Coronary artery (tissue), 2 donors: Measurements from ENCODE around the gene CSNK1G3.
"Not testable (repeated sequence)": the region's sequence is repeated elsewhere in the genome, so short reads cannot be mapped to it uniquely, and the experiment has no call there.

Experiments
- DNase-seq: peaks from one replicate; pipeline ENCODE4 v3.0.0-alpha.2; 2017; ENCODE audit warnings: low spot score
- H3K27ac ChIP-seq, 2 donors: fragments of 200-600 bp; sonication (generic); one replicate each; pipeline ENCODE4 v1.5.1; 2016 to 2019
- H3K4me3 ChIP-seq: fragments of 200-600 bp; sonication (generic); 2 replicates; pipeline ENCODE4 v1.5.1; 2016; ENCODE audit warnings: mild to moderate bottlenecking, moderate library complexity
- TF ChIP-seq, protein P1 (sequence below): fragments of 200-600 bp; sonication (generic); IDR thresholded peaks from one replicate; pipeline ENCODE4 v1.5.1; 2019; ENCODE audit warnings: antibody characterized with exemption

The CSNK1G3 gene

DNA sequence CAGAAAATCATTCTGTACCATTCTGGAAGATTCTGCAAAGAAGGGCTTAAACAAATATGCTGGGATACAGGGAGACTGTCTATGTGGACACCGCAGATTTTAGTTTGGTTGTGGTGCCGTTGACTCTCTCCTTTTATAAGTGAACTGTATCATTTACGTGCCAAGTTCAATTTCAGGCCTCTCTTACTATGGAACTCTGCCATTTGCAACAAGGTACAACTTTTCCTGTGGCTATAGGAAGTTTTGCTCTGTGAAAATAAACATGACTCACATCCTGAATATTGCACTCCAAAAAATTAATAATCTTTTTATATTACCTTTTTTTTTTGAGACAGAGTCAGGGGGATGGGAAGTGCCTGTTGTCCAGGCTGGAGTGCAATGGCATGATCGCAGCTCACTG lies 29.7 kb upstream of the CSNK1G3 start:
- Histone ChIP-seq H3K4me3 (no peak overlapping the region), H3K27ac (no peak overlapping the region)
- TF ChIP-seq, protein P1, sequence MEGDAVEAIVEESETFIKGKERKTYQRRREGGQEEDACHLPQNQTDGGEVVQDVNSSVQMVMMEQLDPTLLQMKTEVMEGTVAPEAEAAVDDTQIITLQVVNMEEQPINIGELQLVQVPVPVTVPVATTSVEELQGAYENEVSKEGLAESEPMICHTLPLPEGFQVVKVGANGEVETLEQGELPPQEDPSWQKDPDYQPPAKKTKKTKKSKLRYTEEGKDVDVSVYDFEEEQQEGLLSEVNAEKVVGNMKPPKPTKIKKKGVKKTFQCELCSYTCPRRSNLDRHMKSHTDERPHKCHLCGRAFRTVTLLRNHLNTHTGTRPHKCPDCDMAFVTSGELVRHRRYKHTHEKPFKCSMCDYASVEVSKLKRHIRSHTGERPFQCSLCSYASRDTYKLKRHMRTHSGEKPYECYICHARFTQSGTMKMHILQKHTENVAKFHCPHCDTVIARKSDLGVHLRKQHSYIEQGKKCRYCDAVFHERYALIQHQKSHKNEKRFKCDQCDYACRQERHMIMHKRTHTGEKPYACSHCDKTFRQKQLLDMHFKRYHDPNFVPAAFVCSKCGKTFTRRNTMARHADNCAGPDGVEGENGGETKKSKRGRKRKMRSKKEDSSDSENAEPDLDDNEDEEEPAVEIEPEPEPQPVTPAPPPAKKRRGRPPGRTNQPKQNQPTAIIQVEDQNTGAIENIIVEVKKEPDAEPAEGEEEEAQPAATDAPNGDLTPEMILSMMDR, result no peak

DNA sequence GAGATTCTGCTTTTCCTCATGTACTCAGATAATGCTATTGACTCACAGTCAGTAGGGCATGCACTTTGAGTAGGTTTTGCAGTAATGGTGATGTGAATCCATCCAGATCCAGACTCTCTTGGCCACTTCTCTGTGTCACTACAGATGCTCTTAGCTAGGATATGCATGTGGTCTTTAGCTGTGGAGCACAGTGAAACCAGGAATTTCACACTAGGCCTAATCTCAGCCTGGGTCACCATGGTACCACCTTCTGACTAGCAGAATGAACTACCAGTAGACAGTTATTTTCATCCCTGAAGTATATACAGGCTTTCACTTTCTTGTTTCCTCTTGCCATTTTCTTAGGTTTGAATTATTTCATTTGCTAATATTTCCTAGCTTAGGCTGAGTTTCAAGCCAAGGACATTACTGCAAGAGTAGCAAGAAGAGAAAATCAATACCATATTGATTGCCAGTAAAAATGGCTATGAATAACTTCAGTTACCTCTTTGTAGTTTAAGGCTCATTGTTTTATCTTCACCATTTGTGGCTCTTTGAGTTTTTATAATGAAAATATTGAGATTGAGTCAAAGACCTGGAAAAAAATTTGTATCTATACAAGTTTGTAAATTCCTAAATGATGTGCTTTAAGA lies 28.4 kb upstream of the CSNK1G3 start:
- TF ChIP-seq, protein P1, result no peak
- no peak overlapping the region for H3K4me3 ChIP-seq
- DNase-seq, result no peak
- no peak overlapping the region for H3K27ac ChIP-seq

More for the DNA sequence above, 29.7 kb upstream of the CSNK1G3 start:
- DNase-seq, result no peak

DNA sequence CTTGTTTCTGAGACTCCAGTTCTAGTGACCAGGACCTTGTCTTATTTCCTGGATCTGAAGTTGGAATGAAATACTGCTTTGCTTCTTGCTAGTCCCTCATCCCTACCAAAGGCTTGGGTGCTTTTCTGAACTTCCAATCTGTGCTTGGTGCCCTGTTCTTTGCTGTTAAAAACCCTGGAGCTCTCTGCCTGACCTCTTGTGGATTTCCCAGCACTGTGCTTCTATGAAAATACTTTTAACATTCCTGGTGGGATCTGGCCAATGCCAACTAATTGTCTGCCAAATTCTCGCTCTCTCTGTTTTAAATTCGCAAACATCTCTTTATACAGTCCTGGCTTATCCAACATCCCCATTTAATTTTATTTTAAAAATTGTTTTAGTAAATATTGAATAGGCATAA lies 26.7 kb upstream of the CSNK1G3 start:
- TF ChIP-seq, protein P1, result no peak
- Histone ChIP-seq H3K27ac (no peak overlapping the region), H3K4me3 (no peak overlapping the region)
- no peak for DNase-seq

DNA sequence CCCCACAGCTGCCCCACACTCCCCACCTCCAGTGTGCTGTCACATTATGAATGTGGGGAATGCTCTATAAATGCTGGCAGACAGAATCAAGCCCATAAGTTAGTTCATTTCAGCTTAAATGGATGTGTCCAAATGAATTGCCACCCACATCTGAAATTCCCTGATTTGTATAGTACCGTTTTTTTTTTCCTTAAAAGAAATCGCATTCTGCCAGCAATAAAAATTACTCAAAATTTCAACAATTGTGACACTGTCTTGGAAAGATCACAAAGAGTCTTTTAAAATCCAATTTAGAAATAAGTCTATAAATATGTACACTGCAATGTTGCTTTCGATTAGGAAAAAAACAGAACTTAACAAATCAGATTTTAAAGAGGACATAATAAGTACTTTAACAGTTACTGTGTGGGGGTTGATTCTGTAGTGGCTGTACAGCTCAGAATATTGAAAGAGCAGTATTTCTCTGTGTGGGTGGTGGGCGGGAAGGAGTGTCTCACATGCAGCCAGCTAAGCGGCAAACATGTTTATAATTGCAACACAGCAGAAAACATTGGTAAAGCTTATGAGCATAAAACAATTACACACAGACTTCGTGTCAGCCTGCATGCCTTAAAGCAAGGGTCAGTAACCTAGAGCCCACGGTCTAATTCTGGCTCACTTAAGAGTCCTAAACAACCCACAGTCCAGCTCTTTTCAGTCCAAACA lies 24.9 kb upstream of the CSNK1G3 start:
- no peak for DNase-seq
- TF ChIP-seq, protein P1, result no peak
- H3K4me3 ChIP-seq, result peak overlapping the region; percentile 10
- no peak overlapping the region for H3K27ac ChIP-seq

DNA sequence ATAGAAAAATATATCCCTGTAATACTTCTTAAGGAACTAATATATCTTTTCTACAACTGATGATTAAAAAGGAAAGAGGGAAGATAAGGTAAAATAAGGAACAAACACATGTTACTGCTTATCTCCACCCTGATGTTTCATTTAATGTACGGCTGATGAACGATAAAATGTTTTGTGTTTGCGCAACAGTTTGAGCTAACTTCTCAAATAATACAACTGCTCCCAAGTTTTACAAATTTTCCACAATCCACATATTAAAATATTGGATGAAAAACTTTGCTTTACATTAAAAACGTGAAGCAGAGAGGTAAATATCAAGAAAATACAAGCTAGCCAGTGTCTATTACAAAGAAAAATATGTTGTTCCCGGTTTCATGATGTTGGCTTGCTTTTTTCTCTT lies 21.0 kb upstream of the CSNK1G3 start:
- Histone ChIP-seq H3K27ac (no peak overlapping the region), H3K4me3 (no peak overlapping the region)
- DNase-seq, result no peak
- TF ChIP-seq, protein P1, result no peak

DNA sequence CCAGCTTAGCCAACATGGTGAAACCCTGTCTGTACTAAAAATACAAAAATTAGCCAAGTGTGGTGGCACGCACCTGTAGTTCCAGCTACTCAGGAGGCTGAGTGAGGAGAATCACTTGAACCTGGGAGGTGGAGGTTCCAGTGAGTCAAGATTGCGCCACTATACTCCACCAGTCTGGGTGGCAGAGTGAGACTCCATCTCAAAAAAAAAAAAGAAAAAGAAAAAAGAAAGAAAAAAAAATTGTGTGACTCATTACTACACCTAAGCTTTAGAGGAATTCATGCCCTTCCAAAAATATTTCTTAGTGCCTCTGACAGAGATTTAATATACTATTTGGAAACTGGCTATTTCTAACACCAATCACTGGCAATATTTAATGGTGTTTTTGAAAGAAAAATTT lies 16.8 kb upstream of the CSNK1G3 start:
- not testable (repeated sequence) for H3K27ac ChIP-seq, H3K4me3 ChIP-seq, DNase-seq

DNA sequence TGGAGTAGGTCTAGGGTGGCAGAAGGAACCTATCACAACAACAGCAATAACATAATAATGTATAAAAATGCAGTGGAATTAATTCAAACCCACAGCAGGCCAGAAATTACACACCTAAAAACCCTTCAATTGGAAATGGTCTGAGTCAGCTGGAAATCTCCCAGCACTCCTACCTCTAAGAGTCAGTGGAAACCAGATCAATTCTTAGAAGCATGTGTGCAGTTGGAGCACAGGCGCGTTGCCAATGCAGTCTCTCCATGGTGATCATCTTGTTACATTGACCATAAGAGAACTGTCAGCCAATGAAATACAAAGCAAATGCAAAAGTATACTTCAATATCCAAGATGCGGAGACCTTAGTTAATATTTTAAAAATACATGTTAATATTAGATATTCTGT lies 15.1 kb upstream of the CSNK1G3 start:
- H3K27ac ChIP-seq, result no peak overlapping the region
- H3K4me3 ChIP-seq, result no peak overlapping the region
- TF ChIP-seq, protein P1, result no peak
- no peak for DNase-seq
